Cardiac muscle cell (in vitro differentiated cells and primary cell): ENCODE measurements around the gene AFG1L. TPM values are rescaled to one million over a fixed set of nuclear protein-coding genes. Genes with fewer than 3 reads are reported as not detected.
"Not testable (repeated sequence)": the region's sequence is repeated elsewhere in the genome, so short reads cannot be mapped to it uniquely, and the experiment has no call there.

Experiments used
- DNase-seq, 2 donors: peaks; one replicate each; pipeline versions ENCODE4 v3.0.0 to v3.0.0-alpha.2; 2010 to 2017; ENCODE audit warnings: low read depth in 1 of 2, low spot score in 1 of 2
- H3K27ac ChIP-seq: fragments of 200-600 bp; sonication (generic); 2 replicates; pipeline ENCODE4 v1.5.1; 2016
- H3K27me3 ChIP-seq: fragments of 200-600 bp; sonication (generic); 2 replicates; pipeline ENCODE4 v1.6.0; 2016; ENCODE audit warnings: control low read depth
- H3K36me3 ChIP-seq: fragments of 200-600 bp; sonication (generic); 2 replicates; pipeline ENCODE4 v1.5.1; 2016; ENCODE audit warnings: control low read depth
- H3K4me1 ChIP-seq: fragments of 200-600 bp; sonication (generic); 2 replicates; pipeline ENCODE4 v1.8.1; 2017; ENCODE audit warnings: low read depth, mild to moderate bottlenecking, mixed run types
- H3K4me3 ChIP-seq: fragments of 200-600 bp; sonication (generic); 2 replicates; pipeline ENCODE4 v1.5.1; 2016; ENCODE audit warnings: mild to moderate bottlenecking
- H3K9me3 ChIP-seq: fragments of 200-600 bp; sonication (generic); 2 replicates; pipeline ENCODE4 v1.5.1; 2017; ENCODE audit warnings: low read depth, mild to moderate bottlenecking, control low read depth
- polyA plus RNA-seq: library from polyadenylated mRNA; unstranded; fragments of >200 nt; fragmentation: Nextera tagmentation; extraction: Ambion mirVana; gene quantifications from 2 replicates; pipeline ENCODE4 v1.2.1, GENCODE V29; 2016
- total RNA-seq: library from RNA; depleted of rRNA; stranded (reverse); fragments of >200 nt; gene quantifications from 2 replicates; pipeline ENCODE4 v1.2.3, GENCODE V29; 2016
- TF ChIP-seq, protein P1 (sequence below): IDR thresholded peaks from 2 replicates; pipeline ENCODE4 v1.5.1; 2012; ENCODE audit warnings: low read depth, mild to moderate bottlenecking, low read length

AFG1L gene
- total and polyA plus RNA-seq, 2 experiments from 2014 or later, result 7.7 to 8.8 TPM

DNA sequence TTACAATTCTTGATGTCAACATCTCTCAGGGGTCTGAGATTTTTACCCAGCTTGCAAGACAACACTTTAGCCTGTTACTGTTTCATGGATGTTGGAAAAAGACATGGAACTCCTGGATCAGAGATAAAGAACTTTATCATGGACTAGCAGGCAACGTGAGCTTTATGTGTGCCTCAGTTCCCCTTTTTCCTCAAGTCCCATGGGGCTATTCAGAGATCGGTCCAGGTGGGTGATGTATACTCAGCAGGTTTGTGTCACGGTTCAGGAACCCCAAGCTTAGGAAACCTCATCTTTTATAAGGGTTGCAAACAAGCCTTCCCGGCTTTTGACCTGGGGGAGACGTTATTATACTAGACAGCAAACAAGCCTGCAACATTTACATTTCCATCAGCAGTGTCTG, 15.0 kb downstream of the AFG1L start:
- Histone ChIP-seq H3K27me3 (no peaks in the 10 kb centered on the region), H3K9me3 (no peaks in the 10 kb centered on the region), H3K4me3 (no peak overlapping the region), H3K36me3 (no peaks in the 10 kb centered on the region), H3K4me1 (no peaks in the 10 kb centered on the region), H3K27ac (no peak overlapping the region)
- TF ChIP-seq, protein P1, sequence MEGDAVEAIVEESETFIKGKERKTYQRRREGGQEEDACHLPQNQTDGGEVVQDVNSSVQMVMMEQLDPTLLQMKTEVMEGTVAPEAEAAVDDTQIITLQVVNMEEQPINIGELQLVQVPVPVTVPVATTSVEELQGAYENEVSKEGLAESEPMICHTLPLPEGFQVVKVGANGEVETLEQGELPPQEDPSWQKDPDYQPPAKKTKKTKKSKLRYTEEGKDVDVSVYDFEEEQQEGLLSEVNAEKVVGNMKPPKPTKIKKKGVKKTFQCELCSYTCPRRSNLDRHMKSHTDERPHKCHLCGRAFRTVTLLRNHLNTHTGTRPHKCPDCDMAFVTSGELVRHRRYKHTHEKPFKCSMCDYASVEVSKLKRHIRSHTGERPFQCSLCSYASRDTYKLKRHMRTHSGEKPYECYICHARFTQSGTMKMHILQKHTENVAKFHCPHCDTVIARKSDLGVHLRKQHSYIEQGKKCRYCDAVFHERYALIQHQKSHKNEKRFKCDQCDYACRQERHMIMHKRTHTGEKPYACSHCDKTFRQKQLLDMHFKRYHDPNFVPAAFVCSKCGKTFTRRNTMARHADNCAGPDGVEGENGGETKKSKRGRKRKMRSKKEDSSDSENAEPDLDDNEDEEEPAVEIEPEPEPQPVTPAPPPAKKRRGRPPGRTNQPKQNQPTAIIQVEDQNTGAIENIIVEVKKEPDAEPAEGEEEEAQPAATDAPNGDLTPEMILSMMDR, result no peak
- no peak for DNase-seq

DNA sequence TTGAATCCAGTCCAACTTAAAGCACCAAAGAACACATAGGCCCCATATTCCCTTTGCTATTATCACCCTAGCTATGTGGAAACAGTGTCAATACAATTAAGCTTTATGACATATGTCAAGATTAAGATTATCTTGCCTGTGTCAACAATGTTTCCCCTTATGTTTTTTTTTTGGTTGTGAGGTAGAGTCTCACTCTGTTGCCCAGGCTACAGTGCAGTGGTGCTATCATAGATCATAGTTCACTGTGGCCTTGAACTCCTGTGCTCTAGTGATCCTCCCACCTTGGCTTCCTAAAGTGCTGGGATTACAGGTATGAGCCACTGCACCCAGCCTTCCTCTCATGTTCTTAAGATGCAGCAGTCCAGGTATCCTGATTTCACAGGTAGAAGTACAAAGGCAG, 17.8 kb downstream of the AFG1L start:
- Histone ChIP-seq H3K4me3 (no peak overlapping the region), H3K36me3 (no peaks in the 10 kb centered on the region), H3K27me3 (no peaks in the 10 kb centered on the region), H3K9me3 (no peaks in the 10 kb centered on the region), H3K4me1 (no peaks in the 10 kb centered on the region), H3K27ac (no peak overlapping the region)
- TF ChIP-seq, protein P1, result no peak
- no peak for DNase-seq

DNA sequence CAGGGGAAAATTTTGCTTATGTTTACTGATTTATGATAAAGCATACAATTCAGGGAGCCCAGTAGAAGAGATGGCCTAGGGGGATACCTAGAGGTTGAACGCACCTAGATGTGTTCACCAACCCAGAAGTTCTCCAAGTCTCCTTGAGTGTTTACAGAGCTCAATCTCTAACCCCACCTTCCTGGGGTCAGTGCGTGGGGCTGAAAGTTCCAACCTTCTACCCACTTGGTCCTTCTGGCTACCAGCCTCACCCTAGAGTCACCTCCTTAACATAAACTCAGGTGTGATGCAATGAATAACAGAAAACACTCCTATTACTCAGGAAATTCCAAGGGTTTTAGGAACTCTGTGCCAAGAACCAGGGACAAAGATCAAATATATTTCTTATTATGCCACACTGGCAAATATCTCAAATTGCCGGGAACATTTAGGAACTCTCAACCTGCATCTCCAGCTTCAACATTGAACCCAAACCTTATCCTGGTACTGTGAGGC, 26.4 kb downstream of the AFG1L start:
- TF ChIP-seq, protein P1, result no peak

GRCh38 chr6:108322728-108323127, 27.9 kb downstream of the AFG1L start:
- Histone ChIP-seq H3K9me3 (no peaks in the 10 kb centered on the region), H3K4me1 (peaks cover 6% of the 10 kb centered on the region), H3K36me3 (peaks cover 3% of the 10 kb centered on the region), H3K4me3 (no peak overlapping the region), H3K27me3 (no peaks in the 10 kb centered on the region), H3K27ac (no peak overlapping the region)
- TF ChIP-seq, protein P1, result no peak
- DNase-seq, result no peak

More for the DNA sequence above, 26.4 kb downstream of the AFG1L start:
- peaks cover 6% of the 10 kb centered on the region for H3K4me1 ChIP-seq
- no peaks in the 10 kb centered on the region for H3K9me3 ChIP-seq
- H3K36me3 ChIP-seq, result peaks cover under 1% of the 10 kb centered on the region
- H3K27me3 ChIP-seq, result no peaks in the 10 kb centered on the region
- no peak overlapping the region for H3K27ac ChIP-seq
- DNase-seq, result peak in 1 of 2 donors; percentile 5
- H3K4me3 ChIP-seq, result no peak overlapping the region

GRCh38 chr6:108323710-108324466, 29.0 kb downstream of the AFG1L start:
- Histone ChIP-seq H3K4me1 (peaks cover 6% of the 10 kb centered on the region), H3K4me3 (no peak overlapping the region), H3K36me3 (peaks cover 3% of the 10 kb centered on the region), H3K27me3 (no peaks in the 10 kb centered on the region), H3K9me3 (no peaks in the 10 kb centered on the region), H3K27ac (no peak overlapping the region)
- no peak for DNase-seq
- TF ChIP-seq, protein P1, result no peak

- not testable (repeated sequence) for H3K36me3 ChIP-seq, H3K27ac ChIP-seq, H3K4me1 ChIP-seq, H3K27me3 ChIP-seq, H3K9me3 ChIP-seq, DNase-seq, H3K4me3 ChIP-seq
Observed at GRCh38 chr6:108330221-108330785, 35.4 kb downstream of the AFG1L start.
